Measurements from ENCODE around the gene ACSF2. TPM values are rescaled to one million over a fixed set of nuclear protein-coding genes. Genes with fewer than 3 reads are reported as not detected.

ACSF2 gene
- total and polyA plus RNA-seq, 2 donors (not counting 3 experiments of a cell fraction or from before 2014, with no cell fraction given): 33.2 to 37.2 TPM

DNA sequence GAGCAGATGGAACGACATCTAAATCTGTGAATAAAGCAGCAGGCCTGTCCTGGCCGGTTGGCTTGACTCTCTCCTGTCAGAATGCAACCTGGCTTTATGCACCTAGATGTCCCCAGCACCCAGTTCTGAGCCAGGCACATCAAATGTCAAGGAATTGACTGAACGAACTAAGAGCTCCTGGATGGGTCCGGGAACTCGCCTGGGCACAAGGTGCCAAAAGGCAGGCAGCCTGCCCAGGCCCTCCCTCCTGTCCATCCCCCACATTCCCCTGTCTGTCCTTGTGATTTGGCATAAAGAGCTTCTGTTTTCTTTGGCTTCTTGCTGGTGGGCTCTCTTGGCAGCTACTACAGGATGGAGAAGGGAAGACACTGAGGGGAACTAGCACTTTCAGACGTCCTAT is 48.5 kb downstream of the ACSF2 start:
- no peak for FAIRE-seq
- POLR2A ChIA-PET: no interaction called here
- intact Hi-C loops (cut with micrococcal nuclease): no loop called here
- Histone ChIP-seq H3K4me3 (replicated peaks in 1 of 3; ENCODE audit: insufficient read depth in 1 of 3, low read depth in 1 of 3, low read length in 3 of 3) (no peak overlapping the region), H3K27me3 (ENCODE audit: control insufficient read depth in 2 of 2, insufficient read depth in 2 of 2, low read length in 2 of 2) (peaks cover 10 to 25% of the 10 kb centered on the region in 2 experiments), H3K9me3 (replicated peaks; ENCODE audit: control insufficient read depth, insufficient read depth, low read length) (no peaks in the 10 kb centered on the region), H3K27ac (ENCODE audit: insufficient read depth, low read depth, low read length) (no peak overlapping the region), H2AFZ (ENCODE audit: low read depth, low read length) (no peak overlapping the region), H3K9ac (replicated peaks; ENCODE audit: extremely low read depth, insufficient read depth, low read length) (no peak overlapping the region), H4K20me1 (replicated peaks; ENCODE audit: control insufficient read depth, extremely low read depth, insufficient read depth, low read length) (no peaks in the 10 kb centered on the region), H3K9me1 (replicated peaks; ENCODE audit: control insufficient read depth, extremely low read depth, insufficient read depth, low read length) (no peaks in the 10 kb centered on the region), H3K79me2 (ENCODE audit: control insufficient read depth, insufficient read depth, low read length) (peaks cover under 1% of the 10 kb centered on the region), H3K36me3 (ENCODE audit: control insufficient read depth in 2 of 2, extremely low read depth in 1 of 2, insufficient read depth in 2 of 2, low read length in 2 of 2) (no peaks in the 10 kb centered on the region), H3K4me2 (ENCODE audit: insufficient read depth, low read length) (no peak overlapping the region), H3K4me1 (ENCODE audit: control insufficient read depth, extremely low read depth, insufficient read depth, low read length) (peaks cover 3% of the 10 kb centered on the region)
- no peak for DNase-seq (ENCODE audit: low read depth, low spot score)
- no TSS peak for BruUV-seq (replicated peaks)
- dilution Hi-C loops (cut with MboI; ENCODE audit: extremely low pct_ligation_motif_present, low sequenced_read_pairs): no loop called here
- TF ChIP-seq POLR2A (IDR thresholded peaks at IDR 0.05; ENCODE audit: low read depth, low read length) (no peak), GATA2 (IDR thresholded peaks at IDR 0.05; ENCODE audit: insufficient read depth, insufficient read length, low read depth, low read length) (no peak), MYC (IDR thresholded peaks at IDR 0.05; ENCODE audit: low read depth, low read length) (no peak), FOS (IDR thresholded peaks at IDR 0.05; ENCODE audit: borderline replicate concordance, insufficient read depth, low read length) (no peak), JUN (IDR thresholded peaks at IDR 0.05; ENCODE audit: borderline replicate concordance, insufficient read depth, insufficient read length, low read depth) (no peak), POLR2AphosphoS5 (IDR thresholded peaks at IDR 0.05; ENCODE audit: insufficient read depth, low read depth, low read length) (no peak), EZH2 (IDR thresholded peaks at IDR 0.05; ENCODE audit: borderline replicate concordance, low read depth, low read length, severe bottlenecking) (no peak)
- TF ChIP-seq, protein P1, sequence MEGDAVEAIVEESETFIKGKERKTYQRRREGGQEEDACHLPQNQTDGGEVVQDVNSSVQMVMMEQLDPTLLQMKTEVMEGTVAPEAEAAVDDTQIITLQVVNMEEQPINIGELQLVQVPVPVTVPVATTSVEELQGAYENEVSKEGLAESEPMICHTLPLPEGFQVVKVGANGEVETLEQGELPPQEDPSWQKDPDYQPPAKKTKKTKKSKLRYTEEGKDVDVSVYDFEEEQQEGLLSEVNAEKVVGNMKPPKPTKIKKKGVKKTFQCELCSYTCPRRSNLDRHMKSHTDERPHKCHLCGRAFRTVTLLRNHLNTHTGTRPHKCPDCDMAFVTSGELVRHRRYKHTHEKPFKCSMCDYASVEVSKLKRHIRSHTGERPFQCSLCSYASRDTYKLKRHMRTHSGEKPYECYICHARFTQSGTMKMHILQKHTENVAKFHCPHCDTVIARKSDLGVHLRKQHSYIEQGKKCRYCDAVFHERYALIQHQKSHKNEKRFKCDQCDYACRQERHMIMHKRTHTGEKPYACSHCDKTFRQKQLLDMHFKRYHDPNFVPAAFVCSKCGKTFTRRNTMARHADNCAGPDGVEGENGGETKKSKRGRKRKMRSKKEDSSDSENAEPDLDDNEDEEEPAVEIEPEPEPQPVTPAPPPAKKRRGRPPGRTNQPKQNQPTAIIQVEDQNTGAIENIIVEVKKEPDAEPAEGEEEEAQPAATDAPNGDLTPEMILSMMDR (IDR thresholded peaks at IDR 0.05; ENCODE audit: extremely low read depth in 1 of 2, insufficient read depth in 1 of 2, low read depth in 1 of 2, low read length in 2 of 2): no peak
- TF ChIP-seq, protein P2, sequence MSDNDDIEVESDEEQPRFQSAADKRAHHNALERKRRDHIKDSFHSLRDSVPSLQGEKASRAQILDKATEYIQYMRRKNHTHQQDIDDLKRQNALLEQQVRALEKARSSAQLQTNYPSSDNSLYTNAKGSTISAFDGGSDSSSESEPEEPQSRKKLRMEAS (IDR thresholded peaks at IDR 0.05; ENCODE audit: insufficient read depth, insufficient read length): no peak
- CTCF ChIA-PET: interaction anchor here (1.6 to 2.6 kb wide), 2 partner anchors 77 to 113 kb away, joined by 4 to 10 read pairs; partner anchors contain the start of gene LRRC59

Data from endothelial cell of umbilical vein (primary cell).